Osteoblast (primary cell): ENCODE data around the gene DUSP7. TPM values are rescaled to one million over a fixed set of nuclear protein-coding genes. Genes with fewer than 3 reads are reported as not detected.
A peak's percentile ranks its signal among the peaks of the same experiment; 100 is the strongest.

Experiments used
- DNase-seq: peaks from one replicate; pipeline ENCODE4 v3.0.0; 2011; ENCODE audit warnings: low spot score, mixed read lengths; ENCODE audit not compliant: insufficient read length; ENCODE audit errors: missing footprints
- H2AFZ ChIP-seq: 2 replicates; pipeline ENCODE4 v1.6.0; 2011; ENCODE audit warnings: mild to moderate bottlenecking, low read length
- H3K27ac ChIP-seq: 2 replicates; pipeline ENCODE4 v1.5.1; 2011; ENCODE audit warnings: mild to moderate bottlenecking, low read depth, low read length, moderate library complexity
- H3K27me3 ChIP-seq: 2 replicates; pipeline ENCODE4 v1.6.0; 2012; ENCODE audit warnings: mild to moderate bottlenecking, control low read depth, inconsistent platforms, low read length, moderate library complexity; ENCODE audit not compliant: insufficient read depth
- H3K36me3 ChIP-seq: 2 replicates; pipeline ENCODE4 v1.5.1; 2011; ENCODE audit warnings: mild to moderate bottlenecking, low read length, control low read depth, moderate library complexity; ENCODE audit not compliant: insufficient read depth
- H3K4me1 ChIP-seq: 2 replicates; pipeline ENCODE4 v1.5.1; 2011; ENCODE audit warnings: mild to moderate bottlenecking, low read length, control low read depth, moderate library complexity; ENCODE audit not compliant: insufficient read depth
- H3K4me2 ChIP-seq: 2 replicates; pipeline ENCODE4 v1.6.0; 2011; ENCODE audit warnings: mild to moderate bottlenecking, low read length; ENCODE audit not compliant: insufficient read depth
- H3K4me3 ChIP-seq: fragments of 200-600 bp; sonication (generic); 3 replicates; pipeline ENCODE4 v1.5.1; 2012; ENCODE audit warnings: mild to moderate bottlenecking, low read length, inconsistent platforms; ENCODE audit not compliant: insufficient read depth
- H3K79me2 ChIP-seq: 2 replicates; pipeline ENCODE4 v1.6.0; 2012; ENCODE audit warnings: mild to moderate bottlenecking, low read length, control low read depth, inconsistent platforms; ENCODE audit not compliant: insufficient read depth
- H3K9me3 ChIP-seq: 2 replicates; pipeline ENCODE4 v1.5.1; 2011; ENCODE audit warnings: low read depth, low read length, control low read depth
- H4K20me1 ChIP-seq: 2 replicates; pipeline ENCODE4 v1.6.0; 2012; ENCODE audit warnings: mild to moderate bottlenecking, low read length, control low read depth; ENCODE audit not compliant: insufficient read depth
- CTCF ChIP-seq: IDR thresholded peaks from 2 replicates; pipeline ENCODE4 v1.5.1; 2011; ENCODE audit warnings: mild to moderate bottlenecking, low read depth, low read length, moderate library complexity; ENCODE audit errors: extremely low read depth
- total RNA-seq: library from RNA; depleted of rRNA; stranded (reverse); fragments of >200 nt; gene quantifications from 2 replicates; pipeline ENCODE4 v1.2.3, GENCODE V29; 2012

Gene DUSP7
- total RNA-seq, 1 donor, result 12.7 TPM

- H3K4me2 ChIP-seq, result no peak overlapping the region
- no peaks in the 10 kb centered on the region for H3K36me3 ChIP-seq
- peak; percentile 53 for DNase-seq
- no peak for TF ChIP-seq CTCF
- no peaks in the 10 kb centered on the region for H3K9me3 ChIP-seq
- no peaks in the 10 kb centered on the region for H3K27me3 ChIP-seq
- H3K4me3 ChIP-seq, result no peak overlapping the region
- H4K20me1 ChIP-seq, result no peaks in the 10 kb centered on the region
- no peaks in the 10 kb centered on the region for H3K79me2 ChIP-seq
- no peak overlapping the region for H2AFZ ChIP-seq
- H3K4me1 ChIP-seq, result peaks cover 19% of the 10 kb centered on the region
- no peak overlapping the region for H3K27ac ChIP-seq
Observed at GRCh38 chr3:52083556-52084087, 27.3 kb upstream of the DUSP7 start.

DNA sequence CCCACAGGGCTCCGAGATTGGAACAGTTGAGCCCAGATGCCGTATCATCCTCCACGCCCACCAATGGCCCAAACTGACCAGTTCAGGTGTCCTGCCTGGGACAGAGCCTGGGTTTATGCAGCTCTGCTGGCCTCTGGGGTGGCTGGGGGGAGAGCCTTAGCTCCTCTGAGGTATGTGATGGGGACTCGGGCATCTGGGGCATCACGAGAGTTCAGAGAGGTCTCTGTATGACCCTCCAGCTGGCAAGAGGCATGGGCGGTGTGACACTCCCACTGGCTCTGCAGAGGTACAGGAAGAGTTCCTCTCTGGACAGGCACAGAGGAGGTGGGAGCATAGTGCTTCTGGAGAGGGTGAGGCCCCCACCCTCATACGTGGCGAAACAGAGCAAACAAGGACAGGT is 26.6 kb upstream of the DUSP7 start:
- TF ChIP-seq CTCF, result no peak
- Histone ChIP-seq H3K36me3 (no peaks in the 10 kb centered on the region), H4K20me1 (no peaks in the 10 kb centered on the region), H3K4me3 (no peak overlapping the region), H3K27me3 (no peaks in the 10 kb centered on the region), H3K4me2 (no peak overlapping the region), H3K4me1 (peaks cover 13% of the 10 kb centered on the region), H3K79me2 (no peaks in the 10 kb centered on the region), H3K9me3 (no peaks in the 10 kb centered on the region), H3K27ac (no peak overlapping the region), H2AFZ (no peak overlapping the region)
- DNase-seq, result no peak

GRCh38 chr3:52080830-52081719 is 24.7 kb upstream of the DUSP7 start:
- H3K79me2 ChIP-seq, result no peaks in the 10 kb centered on the region
- no peak overlapping the region for H3K27ac ChIP-seq
- no peaks in the 10 kb centered on the region for H3K4me1 ChIP-seq
- H3K36me3 ChIP-seq, result no peaks in the 10 kb centered on the region
- peak; percentile 52 for DNase-seq
- H2AFZ ChIP-seq, result no peak overlapping the region
- H3K4me2 ChIP-seq, result no peak overlapping the region
- no peaks in the 10 kb centered on the region for H3K9me3 ChIP-seq
- no peaks in the 10 kb centered on the region for H3K27me3 ChIP-seq
- H4K20me1 ChIP-seq, result no peaks in the 10 kb centered on the region
- TF ChIP-seq CTCF, result no peak
- H3K4me3 ChIP-seq, result no peak overlapping the region

DNA sequence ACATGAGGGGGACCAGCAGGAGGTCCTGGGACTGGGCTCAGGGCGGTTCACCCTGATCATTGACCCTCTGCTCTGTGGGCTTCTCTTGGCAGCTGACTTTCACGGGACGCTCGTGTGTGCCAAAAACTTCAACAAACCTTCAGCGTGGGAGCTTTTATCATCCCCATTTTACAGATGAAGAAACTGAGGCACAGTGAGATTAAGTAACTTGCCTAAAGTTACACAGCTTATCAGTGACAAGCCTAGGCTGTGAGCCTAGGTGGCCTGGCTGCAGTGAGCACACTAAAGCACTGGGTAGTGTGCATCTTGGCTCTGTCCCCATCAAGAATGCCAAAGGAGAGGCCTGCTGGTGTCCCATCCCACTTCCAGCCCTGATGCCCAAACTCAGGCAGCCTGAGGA is 23.6 kb upstream of the DUSP7 start:
- H3K27ac ChIP-seq, result no peak overlapping the region
- H4K20me1 ChIP-seq, result no peaks in the 10 kb centered on the region
- H3K79me2 ChIP-seq, result no peaks in the 10 kb centered on the region
- H3K9me3 ChIP-seq, result no peaks in the 10 kb centered on the region
- H3K4me3 ChIP-seq, result no peak overlapping the region
- no peak for TF ChIP-seq CTCF
- DNase-seq, result no peak
- H3K36me3 ChIP-seq, result no peaks in the 10 kb centered on the region
- no peak overlapping the region for H3K4me2 ChIP-seq
- no peaks in the 10 kb centered on the region for H3K4me1 ChIP-seq
- H3K27me3 ChIP-seq, result no peaks in the 10 kb centered on the region
- H2AFZ ChIP-seq, result no peak overlapping the region
